Activated T-cell treated with anti-CD3 and anti-CD28 coated beads, Interleukin-2, amount 50 U/mL, for 72 hours (primary cell): Measurements from ENCODE around the gene ACE. TPM values are rescaled to one million over a fixed set of nuclear protein-coding genes. Genes with fewer than 3 reads are reported as not detected.
A peak's percentile ranks its signal among the peaks of the same experiment; 100 is the strongest.

Experiments used
- ATAC-seq, 2 donors: fragments of 150-1000 bp; cut with Tn5 transposase; replicated peaks in 1 of 2; 2 replicates each; pipeline ENCODE4 v1.10.0; 2021; ENCODE audit warnings: moderate library complexity in 2 of 2, mild to moderate bottlenecking in 1 of 2
- DNase-seq, 2 donors: peaks; one replicate each; pipeline ENCODE4 v3.0.0; 2021 to 2022; ENCODE audit warnings: mixed read lengths in 1 of 2
- H3K27ac Mint-ChIP-seq: one replicate; pipeline ENCODE4 v1.8.0; 2022; ENCODE audit warnings: mild to moderate bottlenecking, moderate library complexity, mixed read lengths
- H3K27me3 Mint-ChIP-seq: one replicate; pipeline ENCODE4 v1.8.0; 2022; ENCODE audit warnings: low read depth, mixed read lengths
- H3K36me3 Mint-ChIP-seq, 2 donors: one replicate each; pipeline ENCODE4 v1.8.0; 2022; ENCODE audit warnings: mixed read lengths in 2 of 2, mild to moderate bottlenecking in 1 of 2; ENCODE audit not compliant: insufficient read depth in 2 of 2
- H3K4me1 Mint-ChIP-seq: one replicate; pipeline ENCODE4 v1.8.0; 2022; ENCODE audit warnings: low read depth, mixed read lengths
- H3K4me3 Mint-ChIP-seq, 2 donors: one replicate each; pipeline ENCODE4 v1.8.0; 2022; ENCODE audit warnings: mild to moderate bottlenecking in 2 of 2, mixed read lengths in 2 of 2, moderate library complexity in 2 of 2
- H3K9me3 Mint-ChIP-seq, 2 donors: one replicate each; pipeline ENCODE4 v1.8.0; 2022; ENCODE audit warnings: mixed read lengths in 2 of 2
- total RNA-seq, 2 donors: library from RNA; stranded (reverse); gene quantifications; one replicate each; pipeline ENCODE4 v1.2.3, GENCODE V29; 2022

Gene ACE
- total RNA-seq, 2 donors from 2014 or later: 0.58 to 2.5 TPM

- no peak overlapping the region for H3K27ac Mint-ChIP-seq
- H3K27me3 Mint-ChIP-seq: peaks cover 31% of the 10 kb centered on the region
- DNase-seq (no peak), ATAC-seq (no peak)
- no peaks in the 10 kb centered on the region for H3K9me3 Mint-ChIP-seq
- H3K36me3 Mint-ChIP-seq: no peaks in the 10 kb centered on the region
- H3K4me1 Mint-ChIP-seq: peaks cover 7% of the 10 kb centered on the region
- peak overlapping the region in 1 of 2 donors; percentile 50 for H3K4me3 Mint-ChIP-seq
These were observed 47.2 kb downstream of the ACE start for GRCh38 chr17:63524051-63524450.

GRCh38 chr17:63525190-63525946, 48.5 kb downstream of the ACE start:
- Mint-ChIP-seq H3K9me3 (no peaks in the 10 kb centered on the region), H3K27ac (no peak overlapping the region), H3K4me1 (peaks cover 7% of the 10 kb centered on the region), H3K36me3 (no peaks in the 10 kb centered on the region), H3K4me3 (no peak overlapping the region), H3K27me3 (peaks cover 31% of the 10 kb centered on the region)
- ATAC-seq (no peak), DNase-seq (no peak)

- no peak for DNase-seq
- H3K27ac Mint-ChIP-seq: no peak overlapping the region
These were observed 50.0 kb downstream of the ACE start for GRCh38 chr17:63526861-63527260.

GRCh38 chr17:63528183-63528582, 51.3 kb downstream of the ACE start:
- H3K27me3 Mint-ChIP-seq: peaks cover 31% of the 10 kb centered on the region
- peaks cover 7% of the 10 kb centered on the region for H3K4me1 Mint-ChIP-seq
- no peak overlapping the region for H3K27ac Mint-ChIP-seq
- no peaks in the 10 kb centered on the region for H3K9me3 Mint-ChIP-seq
- no peaks in the 10 kb centered on the region for H3K36me3 Mint-ChIP-seq
- DNase-seq: no peak
- H3K4me3 Mint-ChIP-seq: no peak overlapping the region
- no peak for ATAC-seq

More at GRCh38 chr17:63526861-63527260, 50.0 kb downstream of the ACE start:
- peaks cover 31% of the 10 kb centered on the region for H3K27me3 Mint-ChIP-seq
- H3K9me3 Mint-ChIP-seq: no peaks in the 10 kb centered on the region
- H3K4me3 Mint-ChIP-seq: no peak overlapping the region
- peaks cover 7% of the 10 kb centered on the region for H3K4me1 Mint-ChIP-seq
- no peak for ATAC-seq
- no peaks in the 10 kb centered on the region for H3K36me3 Mint-ChIP-seq

GRCh38 chr17:63529711-63530556, 53.1 kb downstream of the ACE start:
- no peaks in the 10 kb centered on the region for H3K9me3 Mint-ChIP-seq
- ATAC-seq (no peak), DNase-seq (no peak)
- peaks cover 16% of the 10 kb centered on the region for H3K27me3 Mint-ChIP-seq
- no peaks in the 10 kb centered on the region for H3K4me1 Mint-ChIP-seq
- H3K4me3 Mint-ChIP-seq: no peak overlapping the region
- H3K27ac Mint-ChIP-seq: no peak overlapping the region
- H3K36me3 Mint-ChIP-seq: no peaks in the 10 kb centered on the region

GRCh38 chr17:63530557-63531021, 53.7 kb downstream of the ACE start:
- no peaks in the 10 kb centered on the region for H3K4me1 Mint-ChIP-seq
- H3K27ac Mint-ChIP-seq: no peak overlapping the region
- ATAC-seq (no peak), DNase-seq (no peak)
- H3K36me3 Mint-ChIP-seq: no peaks in the 10 kb centered on the region
- H3K4me3 Mint-ChIP-seq: no peak overlapping the region
- peaks cover 15% of the 10 kb centered on the region for H3K27me3 Mint-ChIP-seq
- no peaks in the 10 kb centered on the region for H3K9me3 Mint-ChIP-seq

GRCh38 chr17:63531022-63531965, 54.4 kb downstream of the ACE start:
- H3K4me3 Mint-ChIP-seq: no peak overlapping the region
- H3K36me3 Mint-ChIP-seq: no peaks in the 10 kb centered on the region
- ATAC-seq: no peak
- no peaks in the 10 kb centered on the region for H3K9me3 Mint-ChIP-seq
- H3K27ac Mint-ChIP-seq: no peak overlapping the region
- no peaks in the 10 kb centered on the region for H3K4me1 Mint-ChIP-seq
- no peak for DNase-seq
- H3K27me3 Mint-ChIP-seq: peaks cover 12% of the 10 kb centered on the region

GRCh38 chr17:63533433-63534077, 56.7 kb downstream of the ACE start:
- ATAC-seq (no peak), DNase-seq (no peak)
- no peaks in the 10 kb centered on the region for H3K36me3 Mint-ChIP-seq
- no peak overlapping the region for H3K27ac Mint-ChIP-seq
- H3K9me3 Mint-ChIP-seq: no peaks in the 10 kb centered on the region
- peaks cover 22% of the 10 kb centered on the region for H3K27me3 Mint-ChIP-seq
- no peak overlapping the region for H3K4me3 Mint-ChIP-seq
- peaks cover 4% of the 10 kb centered on the region for H3K4me1 Mint-ChIP-seq

GRCh38 chr17:63534078-63534570, 57.3 kb downstream of the ACE start:
- H3K9me3 Mint-ChIP-seq: no peaks in the 10 kb centered on the region
- ATAC-seq (no peak), DNase-seq (no peak)
- H3K36me3 Mint-ChIP-seq: no peaks in the 10 kb centered on the region
- H3K27me3 Mint-ChIP-seq: peaks cover 27% of the 10 kb centered on the region
- no peak overlapping the region for H3K27ac Mint-ChIP-seq
- H3K4me3 Mint-ChIP-seq: no peak overlapping the region
- H3K4me1 Mint-ChIP-seq: peaks cover 6% of the 10 kb centered on the region

GRCh38 chr17:63534816-63535455, 58.1 kb downstream of the ACE start:
- DNase-seq: no peak
- H3K36me3 Mint-ChIP-seq: no peaks in the 10 kb centered on the region

GRCh38 chr17:63535640-63536039, 58.8 kb downstream of the ACE start:
- H3K9me3 Mint-ChIP-seq: no peaks in the 10 kb centered on the region
- no peak overlapping the region for H3K27ac Mint-ChIP-seq
- H3K4me1 Mint-ChIP-seq: peaks cover 6% of the 10 kb centered on the region
- peaks cover 37% of the 10 kb centered on the region for H3K27me3 Mint-ChIP-seq
- DNase-seq (no peak), ATAC-seq (no peak)
- H3K36me3 Mint-ChIP-seq: no peaks in the 10 kb centered on the region
- no peak overlapping the region for H3K4me3 Mint-ChIP-seq

More at GRCh38 chr17:63534816-63535455, 58.1 kb downstream of the ACE start:
- Mint-ChIP-seq H3K27me3 (peaks cover 35% of the 10 kb centered on the region), H3K27ac (no peak overlapping the region), H3K4me3 (no peak overlapping the region), H3K9me3 (no peaks in the 10 kb centered on the region), H3K4me1 (peaks cover 6% of the 10 kb centered on the region)
- ATAC-seq: no peak

GRCh38 chr17:63537001-63537400, 60.1 kb downstream of the ACE start:
- ATAC-seq: no peak
- DNase-seq: no peak
- Mint-ChIP-seq H3K36me3 (no peaks in the 10 kb centered on the region), H3K4me3 (no peak overlapping the region), H3K27me3 (peaks cover 37% of the 10 kb centered on the region), H3K4me1 (peaks cover 6% of the 10 kb centered on the region), H3K9me3 (no peaks in the 10 kb centered on the region), H3K27ac (no peak overlapping the region)
